ENCODE data around the gene MBTPS2.

GRCh38 chrX:21912989-21913388, 73.6 kb downstream of the MBTPS2 start:
- TF ChIP-seq ZBTB1 (tag by site-specific recombination; IDR thresholded peaks at IDR 0.05) (no peak), ZSCAN30 (tag by site-specific recombination; IDR thresholded peaks at IDR 0.05) (no peak), ZNF701 (tag by site-specific recombination; IDR thresholded peaks at IDR 0.05) (no peak), CTCF (tag by site-specific recombination; IDR thresholded peaks at IDR 0.05) (no peak), ZNF76 (tag by site-specific recombination; IDR thresholded peaks at IDR 0.05; ENCODE audit: borderline replicate concordance, low read depth) (no peak)
